Left ventricle myocardium inferior (tissue), 1 donor: ENCODE measurements around the gene MAPT. TPM values are rescaled to one million over a fixed set of nuclear protein-coding genes. Genes with fewer than 3 reads are reported as not detected.
A peak's percentile ranks its signal among the peaks of the same experiment; 100 is the strongest.

Experiments used
- DNase-seq: peaks from one replicate; pipeline ENCODE4 v3.0.0-alpha.2; 2020
- H3K27ac ChIP-seq: fragments of 200-600 bp; replicated peaks from 2 replicates; pipeline ENCODE4 v1.8.0; 2021
- H3K27me3 ChIP-seq: fragments of 200-600 bp; 2 replicates; pipeline ENCODE4 v1.8.0; 2021; ENCODE audit warnings: low read depth
- H3K36me3 ChIP-seq: fragments of 200-600 bp; 2 replicates; pipeline ENCODE4 v1.8.0; 2021
- H3K4me1 ChIP-seq: fragments of 200-600 bp; 2 replicates; pipeline ENCODE4 v1.8.0; 2021
- H3K4me3 ChIP-seq: fragments of 200-600 bp; 2 replicates; pipeline ENCODE4 v1.8.0; 2021; ENCODE audit warnings: mild to moderate bottlenecking, moderate library complexity
- H3K9me3 ChIP-seq: fragments of 200-600 bp; replicated peaks from 2 replicates; pipeline ENCODE4 v1.8.0; 2021
- intact Hi-C: fragments of 100-400 bp; cut with micrococcal nuclease; formaldehyde crosslinking; loops from one replicate; pipeline ENCODE4 v1.11.0; 2022
- total RNA-seq: library from RNA; stranded (reverse); fragmentation: NEBNext Ultra II Directional; extraction: Animal tissue kit (Norgen Biotek cat#: 25700); gene quantifications from one replicate; pipeline ENCODE4 v1.2.1, GENCODE V29; 2021
- TF ChIP-seq, protein P1 (sequence below): fragments of 200-600 bp; IDR thresholded peaks from 2 replicates; pipeline ENCODE4 v1.8.0; 2021; ENCODE audit warnings: antibody characterized with exemption, mild to moderate bottlenecking, borderline replicate concordance
- donor health status: DM: no; HTN: yes; CAD: no; lungs with severe emphysema.

MAPT gene
- total RNA-seq, 1 donor from 2014 or later = 28.6 TPM

DNA sequence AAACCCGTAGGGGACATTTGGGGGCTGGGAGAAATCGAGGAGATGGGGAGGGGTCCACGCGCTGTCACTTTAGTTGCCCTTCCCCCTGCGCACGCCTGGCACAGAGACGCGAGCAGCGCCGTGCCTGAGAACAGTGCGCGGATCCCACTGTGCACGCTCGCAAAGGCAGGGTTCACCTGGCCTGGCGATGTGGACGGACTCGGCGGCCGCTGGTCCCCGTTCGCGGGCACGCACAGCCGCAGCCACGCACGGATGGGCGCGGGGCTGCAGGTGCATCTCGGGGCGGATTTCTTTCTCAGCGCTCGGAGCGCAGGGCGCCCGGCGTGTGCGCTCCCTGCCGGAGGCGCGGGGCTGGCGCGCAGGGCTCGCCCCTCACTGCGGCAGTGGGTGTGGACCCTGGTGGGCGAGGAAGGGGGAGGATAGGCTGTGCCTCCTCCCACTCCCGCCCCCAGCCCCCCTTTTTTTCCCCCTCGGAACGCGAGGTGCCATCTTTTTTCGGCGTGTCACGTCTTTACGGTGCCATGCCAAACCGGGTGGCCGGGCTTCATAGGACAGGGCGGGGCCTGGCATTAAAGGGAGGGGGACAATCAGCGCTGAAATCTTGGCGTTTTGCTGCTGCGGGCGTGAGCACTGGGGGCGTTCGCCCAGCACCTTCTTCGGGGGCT is 1.1 kb downstream of the MAPT start:
- DNase-seq = peak; percentile 25
- intact Hi-C loops = no loop called here
- peaks cover 57% of the 10 kb centered on the region for H3K27me3 ChIP-seq
- peaks cover 38% of the 10 kb centered on the region for H3K4me1 ChIP-seq
- peak overlapping the region; percentile 33 for H3K27ac ChIP-seq
- no peaks in the 10 kb centered on the region for H3K9me3 ChIP-seq
- TF ChIP-seq, protein P1, sequence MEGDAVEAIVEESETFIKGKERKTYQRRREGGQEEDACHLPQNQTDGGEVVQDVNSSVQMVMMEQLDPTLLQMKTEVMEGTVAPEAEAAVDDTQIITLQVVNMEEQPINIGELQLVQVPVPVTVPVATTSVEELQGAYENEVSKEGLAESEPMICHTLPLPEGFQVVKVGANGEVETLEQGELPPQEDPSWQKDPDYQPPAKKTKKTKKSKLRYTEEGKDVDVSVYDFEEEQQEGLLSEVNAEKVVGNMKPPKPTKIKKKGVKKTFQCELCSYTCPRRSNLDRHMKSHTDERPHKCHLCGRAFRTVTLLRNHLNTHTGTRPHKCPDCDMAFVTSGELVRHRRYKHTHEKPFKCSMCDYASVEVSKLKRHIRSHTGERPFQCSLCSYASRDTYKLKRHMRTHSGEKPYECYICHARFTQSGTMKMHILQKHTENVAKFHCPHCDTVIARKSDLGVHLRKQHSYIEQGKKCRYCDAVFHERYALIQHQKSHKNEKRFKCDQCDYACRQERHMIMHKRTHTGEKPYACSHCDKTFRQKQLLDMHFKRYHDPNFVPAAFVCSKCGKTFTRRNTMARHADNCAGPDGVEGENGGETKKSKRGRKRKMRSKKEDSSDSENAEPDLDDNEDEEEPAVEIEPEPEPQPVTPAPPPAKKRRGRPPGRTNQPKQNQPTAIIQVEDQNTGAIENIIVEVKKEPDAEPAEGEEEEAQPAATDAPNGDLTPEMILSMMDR = peak; percentile 22
- H3K36me3 ChIP-seq = no peaks in the 10 kb centered on the region
- peak overlapping the region; percentile 97 for H3K4me3 ChIP-seq

- intact Hi-C loops = no loop called here
- no peaks in the 10 kb centered on the region for H3K9me3 ChIP-seq
- TF ChIP-seq, protein P1 = no peak
- peaks cover 57% of the 10 kb centered on the region for H3K27me3 ChIP-seq
- peak overlapping the region; percentile 33 for H3K27ac ChIP-seq
- no peaks in the 10 kb centered on the region for H3K36me3 ChIP-seq
- H3K4me1 ChIP-seq = peaks cover 38% of the 10 kb centered on the region
- H3K4me3 ChIP-seq = peak overlapping the region; percentile 97
- DNase-seq = no peak
Measured at GRCh38 chr17:45895969-45896785, 1.8 kb downstream of the MAPT start.

DNA sequence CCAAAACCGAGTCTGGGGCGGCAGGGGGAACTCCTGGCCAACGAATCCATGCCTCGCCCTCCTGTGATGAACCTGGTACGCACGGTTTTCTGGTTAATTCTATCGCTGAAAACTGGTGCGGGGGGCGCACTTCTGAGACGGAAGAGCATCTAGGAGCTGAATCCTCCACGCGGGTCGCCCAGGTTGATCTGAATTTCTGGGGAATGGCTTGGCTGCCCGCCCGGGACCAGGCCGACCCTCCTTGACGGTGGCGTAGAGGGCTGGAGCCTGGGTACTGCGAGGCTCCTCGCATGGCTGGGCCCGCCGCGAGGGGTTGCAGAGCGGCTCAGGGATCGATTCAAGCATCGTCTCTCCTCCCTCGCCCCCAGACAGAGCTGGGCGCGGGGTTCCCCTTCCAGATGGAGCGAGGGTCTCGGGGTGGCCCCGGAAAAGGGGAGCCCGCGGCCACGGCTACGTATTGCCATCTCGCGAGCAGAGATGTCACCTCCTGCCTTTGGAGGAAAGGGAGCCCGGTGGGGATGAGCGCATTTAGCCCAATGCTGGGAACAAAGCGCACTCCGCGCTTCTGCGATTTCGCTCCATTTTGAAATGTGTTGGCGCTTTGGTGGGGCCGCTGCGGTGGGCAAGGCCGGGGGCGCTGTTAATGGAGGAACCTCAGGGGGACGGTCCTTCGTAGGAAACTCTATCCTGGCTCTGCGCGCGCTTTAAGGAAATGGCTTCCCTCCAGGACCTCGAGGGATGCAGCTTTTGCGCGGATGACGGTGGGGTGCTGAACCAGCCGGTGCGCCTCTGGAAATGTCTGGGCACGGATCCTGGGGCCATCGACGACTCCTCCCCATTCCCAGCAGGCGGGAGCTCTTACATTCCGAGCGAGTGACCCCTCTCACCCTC is 2.7 kb downstream of the MAPT start:
- intact Hi-C loops = no loop called here
- no peaks in the 10 kb centered on the region for H3K9me3 ChIP-seq
- TF ChIP-seq, protein P1 = no peak
- no peaks in the 10 kb centered on the region for H3K36me3 ChIP-seq
- no peak for DNase-seq
- H3K4me1 ChIP-seq = peaks cover 38% of the 10 kb centered on the region
- peak overlapping the region; percentile 97 for H3K4me3 ChIP-seq
- H3K27ac ChIP-seq = no peak overlapping the region
- H3K27me3 ChIP-seq = peaks cover 49% of the 10 kb centered on the region

DNA sequence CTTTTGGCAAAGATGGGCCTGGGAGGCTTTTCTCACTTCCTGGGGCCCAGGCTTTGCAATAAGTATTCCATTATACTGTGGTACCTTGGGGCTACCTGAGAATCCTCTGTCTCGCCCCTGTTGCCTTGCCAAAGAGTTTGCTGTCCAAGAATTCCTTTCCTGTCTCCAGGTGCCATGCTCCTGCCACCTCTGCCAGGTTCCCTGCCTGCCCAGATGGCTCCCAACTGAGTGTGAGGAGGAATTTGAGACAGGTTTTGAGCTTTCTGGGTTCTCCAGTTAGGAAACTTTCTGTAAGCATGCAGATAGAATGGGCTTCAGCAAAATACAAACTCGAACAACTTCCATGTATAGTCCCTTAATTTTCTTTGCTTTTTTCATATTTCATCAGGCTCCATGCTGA is 5.8 kb downstream of the MAPT start:
- Histone ChIP-seq H3K4me1 (peaks cover 45% of the 10 kb centered on the region), H3K4me3 (no peak overlapping the region), H3K27ac (no peak overlapping the region), H3K36me3 (no peaks in the 10 kb centered on the region), H3K27me3 (peaks cover 43% of the 10 kb centered on the region), H3K9me3 (no peaks in the 10 kb centered on the region)
- TF ChIP-seq, protein P1 = no peak
- intact Hi-C loops = no loop called here
- DNase-seq = no peak

DNA sequence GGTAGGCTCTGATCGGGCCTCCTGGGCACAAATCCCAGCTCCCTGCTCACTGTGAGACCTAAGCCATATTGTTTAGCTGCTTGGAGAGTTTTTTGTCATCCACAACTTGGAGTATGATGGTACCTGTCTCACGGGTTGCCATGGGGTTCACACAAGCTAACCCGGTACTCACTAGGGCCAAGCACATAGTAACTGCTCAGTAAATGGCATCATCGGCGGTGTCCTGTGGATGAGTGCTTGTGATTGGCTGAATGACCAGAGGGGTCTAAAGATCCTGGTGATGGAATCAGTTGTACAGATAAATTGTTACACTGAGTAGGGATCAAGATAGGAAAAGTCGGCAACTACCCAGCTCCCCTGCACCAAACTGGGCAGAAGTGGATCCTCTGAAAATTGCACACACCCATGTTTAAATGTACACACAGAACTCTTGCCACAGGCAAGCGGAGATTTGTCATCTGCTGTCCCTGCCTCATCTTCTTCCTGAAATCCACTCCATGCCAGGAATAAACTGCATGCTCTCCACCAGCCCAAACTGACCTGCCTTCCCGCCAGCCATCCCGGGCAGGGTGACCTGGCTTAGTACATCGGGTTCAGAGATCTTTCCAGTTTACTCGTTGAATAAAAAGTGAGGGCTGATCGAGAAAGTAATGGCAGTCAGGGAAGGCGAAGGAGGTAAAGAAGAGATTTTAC is 6.5 kb downstream of the MAPT start:
- intact Hi-C loops = no loop called here
- no peaks in the 10 kb centered on the region for H3K9me3 ChIP-seq
- H3K4me1 ChIP-seq = peaks cover 45% of the 10 kb centered on the region
- TF ChIP-seq, protein P1 = no peak
- H3K27me3 ChIP-seq = peaks cover 36% of the 10 kb centered on the region
- no peaks in the 10 kb centered on the region for H3K36me3 ChIP-seq
- H3K4me3 ChIP-seq = no peak overlapping the region
- DNase-seq = no peak
- H3K27ac ChIP-seq = no peak overlapping the region
